SJSA1 (cell line): ENCODE data around the gene NUP54. TPM values are rescaled to one million over a fixed set of nuclear protein-coding genes. Genes with fewer than 3 reads are reported as not detected.

Experiments used
- DNase-seq, 2 experiments: peaks; one replicate each; pipeline ENCODE4 v3.0.0-alpha.2; 2015 to 2020; ENCODE audit warnings: low spot score in 2 of 2, low read depth in 1 of 2
- H3K27ac ChIP-seq: fragments of 250-450 bp; sonication (Bioruptor Pico); 2 replicates; pipeline ENCODE4 v1.5.1; 2020; ENCODE audit warnings: mild to moderate bottlenecking, moderate library complexity
- H3K27me3 ChIP-seq: fragments of 250-450 bp; sonication (Bioruptor Pico); replicated peaks from 2 replicates; pipeline ENCODE4 v1.5.1; 2020; ENCODE audit warnings: mild to moderate bottlenecking, moderate library complexity
- H3K36me3 ChIP-seq: fragments of 250-450 bp; sonication (Bioruptor Pico); 2 replicates; pipeline ENCODE4 v1.5.1; 2020; ENCODE audit warnings: mild to moderate bottlenecking
- H3K4me1 ChIP-seq: fragments of 250-450 bp; sonication (Bioruptor Pico); replicated peaks from 2 replicates; pipeline ENCODE4 v1.6.1; 2021; ENCODE audit warnings: mild to moderate bottlenecking
- H3K4me3 ChIP-seq: fragments of 250-450 bp; sonication (Bioruptor Pico); 2 replicates; pipeline ENCODE4 v1.5.1; 2020; ENCODE audit warnings: mild to moderate bottlenecking
- H3K9me3 ChIP-seq: fragments of 250-450 bp; sonication (Bioruptor Pico); replicated peaks from 2 replicates; pipeline ENCODE4 v1.5.1; 2020; ENCODE audit warnings: mild to moderate bottlenecking
- total RNA-seq: library from RNA; depleted of rRNA; stranded (reverse); fragments of >200 nt; shearing (Covaris generic); gene quantifications from 2 replicates; pipeline ENCODE4 v1.2.3, GENCODE V29; 2014

Gene NUP54
- total RNA-seq, 1 experiment from 2014 or later = 77.7 TPM

DNA sequence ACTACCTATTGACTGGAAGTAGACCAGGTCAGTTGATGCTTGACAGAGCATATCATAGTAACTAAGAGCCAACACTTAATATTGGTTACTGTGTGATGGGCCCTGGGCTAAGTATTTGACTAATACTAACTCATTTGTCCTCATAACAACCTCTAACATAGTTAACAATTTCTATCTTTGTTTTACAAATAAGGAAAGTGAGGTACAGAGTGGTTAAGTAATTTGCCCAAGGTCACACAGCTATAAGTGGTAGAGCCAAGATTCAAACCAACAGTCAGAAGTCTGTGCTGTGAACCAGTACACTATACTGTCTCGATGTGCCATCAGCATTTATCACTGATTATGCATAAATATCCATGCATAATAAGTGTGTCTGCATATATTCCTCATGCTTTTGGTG, 27.1 kb upstream of the NUP54 start:
- DNase-seq = no peak
- no peak overlapping the region for H3K27ac ChIP-seq
- no peaks in the 10 kb centered on the region for H3K27me3 ChIP-seq
- no peaks in the 10 kb centered on the region for H3K4me1 ChIP-seq
- no peaks in the 10 kb centered on the region for H3K9me3 ChIP-seq
- H3K36me3 ChIP-seq = peaks cover 42% of the 10 kb centered on the region
- no peak overlapping the region for H3K4me3 ChIP-seq

GRCh38 chr4:76174216-76174615, 26.0 kb upstream of the NUP54 start:
- no peak overlapping the region for H3K27ac ChIP-seq
- H3K4me3 ChIP-seq = no peak overlapping the region
- H3K36me3 ChIP-seq = peaks cover 43% of the 10 kb centered on the region
- no peak for DNase-seq
- no peaks in the 10 kb centered on the region for H3K27me3 ChIP-seq
- H3K9me3 ChIP-seq = no peaks in the 10 kb centered on the region
- no peaks in the 10 kb centered on the region for H3K4me1 ChIP-seq

- no peaks in the 10 kb centered on the region for H3K27me3 ChIP-seq
- H3K27ac ChIP-seq = no peak overlapping the region
- no peaks in the 10 kb centered on the region for H3K4me1 ChIP-seq
- H3K9me3 ChIP-seq = no peaks in the 10 kb centered on the region
- H3K36me3 ChIP-seq = peaks cover 47% of the 10 kb centered on the region
- DNase-seq = no peak
- H3K4me3 ChIP-seq = no peak overlapping the region
Measured at GRCh38 chr4:76168688-76169087, 20.5 kb upstream of the NUP54 start.

DNA sequence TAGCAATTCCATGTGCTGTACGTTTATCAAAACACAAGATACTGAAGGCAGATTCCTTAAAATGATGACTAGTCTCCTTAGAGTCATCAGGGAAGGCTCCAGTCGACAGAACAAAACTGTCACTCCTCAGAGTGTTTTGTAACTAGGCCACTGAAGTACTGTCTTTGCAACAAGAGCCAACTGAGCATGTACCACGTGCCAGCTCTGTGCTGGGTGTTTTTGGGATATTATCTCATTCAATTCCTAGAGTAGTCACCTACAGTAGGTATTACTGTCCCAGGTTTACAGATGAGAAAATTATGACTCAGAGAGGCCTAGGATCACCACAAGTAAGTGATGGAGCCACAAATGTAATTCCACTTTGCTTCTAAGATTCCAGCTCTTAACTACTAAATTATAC, 18.3 kb upstream of the NUP54 start:
- no peak overlapping the region for H3K4me3 ChIP-seq
- H3K27ac ChIP-seq = no peak overlapping the region
- H3K4me1 ChIP-seq = no peaks in the 10 kb centered on the region
- DNase-seq = no peak
- H3K27me3 ChIP-seq = no peaks in the 10 kb centered on the region
- peaks cover 59% of the 10 kb centered on the region for H3K36me3 ChIP-seq
- no peaks in the 10 kb centered on the region for H3K9me3 ChIP-seq

DNA sequence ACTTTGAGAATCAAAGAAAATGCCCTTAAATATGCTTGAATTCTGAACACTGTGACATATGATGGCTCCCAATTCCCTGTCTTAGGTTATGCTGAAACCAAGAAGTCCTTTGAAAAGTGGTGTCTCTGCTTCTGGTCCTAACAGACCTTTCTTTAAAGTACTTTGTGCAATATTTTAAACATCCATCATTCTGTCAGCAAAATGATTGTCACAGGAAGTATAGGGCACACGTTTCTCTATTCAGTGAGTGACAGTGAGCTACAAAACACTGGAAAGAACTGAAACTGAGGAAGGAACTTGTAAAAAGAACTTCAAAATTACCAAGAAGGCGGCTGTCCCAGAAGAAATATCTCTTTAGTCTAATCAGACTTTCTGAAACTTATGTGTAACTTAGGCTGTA, 12.2 kb upstream of the NUP54 start:
- Histone ChIP-seq H3K4me3 (no peak overlapping the region), H3K27ac (no peak overlapping the region)

DNA sequence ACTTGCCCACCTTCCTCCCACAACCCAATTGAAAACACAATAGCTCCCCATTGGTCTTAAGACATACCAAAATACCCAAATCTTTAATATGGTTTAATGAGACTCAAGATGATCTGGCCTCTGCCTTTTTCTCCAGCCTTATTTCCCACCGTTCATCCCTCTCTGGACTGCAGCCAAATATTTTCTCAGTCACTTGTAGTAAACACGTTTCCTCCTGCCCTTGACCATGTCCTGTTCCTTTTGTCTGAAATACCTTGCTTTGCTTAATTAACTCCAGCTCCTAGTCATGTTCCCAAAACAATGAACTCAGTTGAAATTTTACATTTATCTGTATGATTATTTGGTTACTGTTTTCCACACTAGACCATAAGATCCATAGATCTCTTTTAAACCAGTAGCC, 8.4 kb upstream of the NUP54 start:
- no peak for DNase-seq

More for the DNA sequence above, 12.2 kb upstream of the NUP54 start:
- Histone ChIP-seq H3K4me1 (0 out of 2 replicates have a peak, but pooled peaks cover 3% of the 10 kb centered on the region), H3K27me3 (no peaks in the 10 kb centered on the region), H3K36me3 (peaks cover 38% of the 10 kb centered on the region), H3K9me3 (no peaks in the 10 kb centered on the region)
- no peak for DNase-seq

GRCh38 chr4:76155979-76156378, 7.8 kb upstream of the NUP54 start:
- 0 out of 2 replicates have a peak, but pooled peaks cover 3% of the 10 kb centered on the region for H3K4me1 ChIP-seq
- H3K27ac ChIP-seq = no peak overlapping the region
- DNase-seq = no peak
- H3K36me3 ChIP-seq = peaks cover 9% of the 10 kb centered on the region
- H3K9me3 ChIP-seq = no peaks in the 10 kb centered on the region
- H3K27me3 ChIP-seq = no peaks in the 10 kb centered on the region
- H3K4me3 ChIP-seq = no peak overlapping the region

More for the DNA sequence above, 8.4 kb upstream of the NUP54 start:
- H3K27ac ChIP-seq = no peak overlapping the region
- no peaks in the 10 kb centered on the region for H3K27me3 ChIP-seq
- H3K4me1 ChIP-seq = 0 out of 2 replicates have a peak, but pooled peaks cover 3% of the 10 kb centered on the region
- H3K4me3 ChIP-seq = no peak overlapping the region
- no peaks in the 10 kb centered on the region for H3K9me3 ChIP-seq
- peaks cover 16% of the 10 kb centered on the region for H3K36me3 ChIP-seq

DNA sequence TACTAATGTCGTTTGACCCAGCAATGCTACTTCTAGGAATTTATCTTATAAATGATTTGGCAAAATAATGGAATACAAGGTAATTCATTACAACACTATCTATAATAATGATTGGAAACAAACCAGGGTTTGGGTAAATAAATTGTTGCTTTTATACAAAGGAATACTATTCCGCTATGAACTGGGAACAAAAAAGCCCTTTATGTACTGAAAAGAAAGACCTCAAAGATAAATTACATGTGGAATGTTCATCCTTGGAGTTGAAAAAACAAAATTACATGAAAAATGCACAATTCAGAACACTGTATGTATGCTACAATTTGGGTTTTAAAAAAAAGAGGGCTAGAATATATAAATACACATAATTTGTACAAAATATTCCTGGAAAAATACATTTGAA, 5.2 kb upstream of the NUP54 start:
- no peak overlapping the region for H3K4me3 ChIP-seq
- peaks cover 10% of the 10 kb centered on the region for H3K4me1 ChIP-seq
- no peaks in the 10 kb centered on the region for H3K36me3 ChIP-seq
- H3K27ac ChIP-seq = no peak overlapping the region
- no peak for DNase-seq
- H3K9me3 ChIP-seq = no peaks in the 10 kb centered on the region
- H3K27me3 ChIP-seq = no peaks in the 10 kb centered on the region

DNA sequence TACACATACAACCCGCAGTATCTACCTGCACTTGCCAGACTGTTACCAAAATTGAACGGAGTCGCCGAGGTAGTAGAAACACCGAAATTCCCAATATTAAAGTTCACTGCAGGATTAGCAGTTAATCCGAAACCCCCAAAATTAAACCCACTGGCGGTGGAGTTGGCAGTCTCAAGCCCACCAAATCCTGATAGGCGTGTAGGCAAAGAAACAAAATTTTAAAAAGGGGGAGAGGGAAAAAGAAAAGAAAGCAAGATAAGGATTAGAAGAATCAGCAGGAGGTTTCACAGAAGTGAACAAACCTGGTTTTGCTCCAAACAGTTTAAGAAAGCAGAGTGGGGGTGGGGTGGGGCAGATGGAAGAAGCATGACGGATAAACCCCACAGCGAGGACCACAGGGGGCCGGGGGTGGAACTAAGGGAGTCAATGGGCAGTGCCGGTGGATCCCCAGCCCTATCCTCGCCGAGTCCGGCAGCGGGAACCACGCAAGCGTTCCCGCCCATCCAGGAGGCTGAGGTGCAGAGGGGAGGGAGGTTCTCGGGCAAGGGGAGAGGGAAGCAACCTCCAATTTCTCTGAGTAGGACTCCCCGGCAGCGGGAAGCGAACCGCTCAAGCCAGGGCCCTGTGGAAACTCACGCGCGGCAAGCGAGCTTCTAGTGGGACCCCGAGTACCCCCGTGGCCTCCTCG, 599 bp downstream of the NUP54 start:
- Histone ChIP-seq H3K9me3 (no peaks in the 10 kb centered on the region), H3K36me3 (peaks cover 23% of the 10 kb centered on the region), H3K27ac (peak overlapping the region; percentile 79), H3K4me1 (peaks cover 14% of the 10 kb centered on the region), H3K4me3 (peak overlapping the region; percentile 77), H3K27me3 (no peaks in the 10 kb centered on the region)
- DNase-seq = peak in 1 of 2 experiments; percentile 82

- Histone ChIP-seq H3K9me3 (no peaks in the 10 kb centered on the region), H3K4me3 (no peak overlapping the region), H3K27ac (no peak overlapping the region), H3K4me1 (peaks cover 14% of the 10 kb centered on the region), H3K36me3 (peaks cover 52% of the 10 kb centered on the region), H3K27me3 (no peaks in the 10 kb centered on the region)
- no peak for DNase-seq
Measured at GRCh38 chr4:76144546-76144945, 3.7 kb downstream of the NUP54 start.

- Histone ChIP-seq H3K9me3 (no peaks in the 10 kb centered on the region), H3K27ac (no peak overlapping the region), H3K4me3 (no peak overlapping the region), H3K36me3 (peaks cover 74% of the 10 kb centered on the region), H3K27me3 (no peaks in the 10 kb centered on the region), H3K4me1 (peaks cover under 1% of the 10 kb centered on the region; the same call in 1 of the 2 replicates)
- no peak for DNase-seq
Measured at GRCh38 chr4:76141241-76141640, 7.0 kb downstream of the NUP54 start.

DNA sequence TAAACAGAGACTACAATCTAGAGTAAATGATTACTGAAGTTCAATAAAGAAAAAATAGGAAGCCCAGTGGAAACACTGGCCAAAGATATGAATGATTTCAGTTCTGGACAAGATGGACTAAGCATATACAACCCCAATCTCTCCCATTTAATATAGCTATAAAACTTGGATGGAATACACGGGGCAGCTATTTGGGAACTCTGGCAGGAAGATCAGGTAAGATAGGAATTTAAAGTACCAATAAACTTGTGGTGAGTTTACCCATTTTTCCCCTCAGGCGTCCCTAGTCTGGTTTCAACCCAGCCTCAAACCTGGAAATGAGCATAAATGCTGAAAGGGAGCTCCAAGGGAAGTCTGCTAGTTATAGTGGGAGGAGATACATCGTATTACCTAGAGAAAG, 20.4 kb downstream of the NUP54 start:
- DNase-seq = no peak
- no peaks in the 10 kb centered on the region for H3K4me1 ChIP-seq
- H3K36me3 ChIP-seq = peaks cover 71% of the 10 kb centered on the region
- no peaks in the 10 kb centered on the region; the same call in 1 of the 2 replicates for H3K27me3 ChIP-seq
- no peak overlapping the region for H3K27ac ChIP-seq
- H3K9me3 ChIP-seq = no peaks in the 10 kb centered on the region
- H3K4me3 ChIP-seq = no peak overlapping the region

GRCh38 chr4:76125816-76126215, 22.4 kb downstream of the NUP54 start:
- DNase-seq = no peak
- Histone ChIP-seq H3K4me3 (no peak overlapping the region), H3K36me3 (peaks cover 71% of the 10 kb centered on the region), H3K9me3 (no peaks in the 10 kb centered on the region), H3K27ac (no peak overlapping the region), H3K27me3 (no peaks in the 10 kb centered on the region; the same call in 1 of the 2 replicates), H3K4me1 (no peaks in the 10 kb centered on the region)

- no peaks in the 10 kb centered on the region for H3K9me3 ChIP-seq
- no peak overlapping the region for H3K4me3 ChIP-seq
- no peak for DNase-seq
Measured at GRCh38 chr4:76120199-76120598, 28.0 kb downstream of the NUP54 start.

GRCh38 chr4:76117536-76117935, 30.7 kb downstream of the NUP54 start:
- H3K27me3 ChIP-seq = no peaks in the 10 kb centered on the region
- no peak overlapping the region for H3K4me3 ChIP-seq

More at GRCh38 chr4:76120199-76120598, 28.0 kb downstream of the NUP54 start:
- Histone ChIP-seq H3K4me1 (no peaks in the 10 kb centered on the region), H3K27ac (no peak overlapping the region), H3K36me3 (peaks cover 65% of the 10 kb centered on the region), H3K27me3 (no peaks in the 10 kb centered on the region)

More at GRCh38 chr4:76117536-76117935, 30.7 kb downstream of the NUP54 start:
- Histone ChIP-seq H3K27ac (no peak overlapping the region), H3K36me3 (peaks cover 54% of the 10 kb centered on the region), H3K4me1 (no peaks in the 10 kb centered on the region), H3K9me3 (no peaks in the 10 kb centered on the region)
- DNase-seq = no peak
